Measurements from ENCODE around the gene ATXN1.
"Not testable (repeated sequence)": the region's sequence is repeated elsewhere in the genome, so short reads cannot be mapped to it uniquely, and the experiment has no call there.

Gene ATXN1

GRCh38 chr6:16263464-16264099 lies 497.7 kb downstream of the ATXN1 start:
- not testable (repeated sequence) for FAIRE-seq

GRCh38 chr6:16262773-16263172 lies 498.5 kb downstream of the ATXN1 start:
- not testable (repeated sequence) for FAIRE-seq

- not testable (repeated sequence) for FAIRE-seq
Observed at GRCh38 chr6:16260602-16261001, 500.7 kb downstream of the ATXN1 start.

GRCh38 chr6:16259604-16260003 lies 501.7 kb downstream of the ATXN1 start:
- not testable (repeated sequence) for FAIRE-seq

- FAIRE-seq: no peak
Observed at GRCh38 chr6:16258709-16259075, 502.6 kb downstream of the ATXN1 start.

GRCh38 chr6:16257999-16258708 lies 503.1 kb downstream of the ATXN1 start:
- FAIRE-seq: no peak

- FAIRE-seq: no peak
Observed at GRCh38 chr6:16256781-16257180, 504.5 kb downstream of the ATXN1 start.

GRCh38 chr6:16254535-16254934 lies 506.7 kb downstream of the ATXN1 start:
- no peak for FAIRE-seq

- no peak for FAIRE-seq
Observed at GRCh38 chr6:16253399-16254144, 507.7 kb downstream of the ATXN1 start.

- no peak for FAIRE-seq
Observed at GRCh38 chr6:16252686-16253299, 508.5 kb downstream of the ATXN1 start.

GRCh38 chr6:16251706-16252105 lies 509.6 kb downstream of the ATXN1 start:
- no peak for FAIRE-seq

- no peak for FAIRE-seq
Observed at GRCh38 chr6:16249971-16250370, 511.3 kb downstream of the ATXN1 start.

Data from colon (tissue), 2 donors.